Stimulated activated CD4-positive, alpha-beta T cell treated with anti-CD3 and anti-CD28 coated beads, Interleukin-12 subunit alpha, Interleukin-12 subunit beta, amount 100 ng/mL, for 4 hours (primary cell): ENCODE data around the gene PYCR2.
"Not testable (repeated sequence)": the region's sequence is repeated elsewhere in the genome, so short reads cannot be mapped to it uniquely, and the experiment has no call there.

Experiments used
- DNase-seq: peaks from one replicate; pipeline ENCODE4 v3.0.0-alpha.2; 2020

Gene PYCR2

DNA sequence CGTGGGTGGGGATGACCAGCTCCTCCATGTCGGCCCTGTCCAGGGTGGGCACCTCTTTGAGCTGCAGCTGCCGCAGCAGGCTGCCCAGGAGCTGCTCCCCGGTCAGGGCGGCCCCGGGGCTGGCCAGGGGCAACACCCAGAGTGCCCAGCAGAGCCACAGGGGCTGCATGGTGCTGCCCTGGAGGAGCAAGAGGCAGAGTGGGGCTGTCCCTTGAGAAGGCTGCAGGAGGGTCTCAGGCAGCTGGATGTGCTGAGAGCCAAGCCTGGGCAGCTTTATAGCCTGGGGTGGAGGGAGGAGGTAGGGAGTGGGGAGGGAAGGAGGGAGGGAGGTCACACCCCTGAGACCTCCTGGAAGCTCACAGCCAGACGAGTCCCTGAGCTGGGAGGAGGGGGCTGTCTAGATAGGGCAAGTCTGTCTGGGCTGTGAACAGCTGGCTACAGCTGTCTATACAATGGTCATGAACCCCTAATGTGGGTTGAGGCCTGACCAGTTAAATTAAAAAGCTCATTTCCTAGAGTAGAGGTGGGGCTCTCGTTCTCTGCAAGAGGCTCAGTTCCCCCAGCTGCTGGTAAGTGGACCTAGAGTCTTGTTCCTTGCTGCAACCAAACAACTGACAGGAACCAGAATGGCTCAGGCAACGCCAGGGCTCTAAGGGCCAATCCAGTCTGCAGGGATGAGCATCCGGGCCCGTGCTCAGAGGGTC is 35.0 kb downstream of the PYCR2 start, which contains the start of gene LEFTY1:
Gene LEFTY1 (minus strand): TSS at position 249 of the 704 bp plus-strand sequence. CDS start 80 bp downstream, at position 169.
- no peak for DNase-seq

DNA sequence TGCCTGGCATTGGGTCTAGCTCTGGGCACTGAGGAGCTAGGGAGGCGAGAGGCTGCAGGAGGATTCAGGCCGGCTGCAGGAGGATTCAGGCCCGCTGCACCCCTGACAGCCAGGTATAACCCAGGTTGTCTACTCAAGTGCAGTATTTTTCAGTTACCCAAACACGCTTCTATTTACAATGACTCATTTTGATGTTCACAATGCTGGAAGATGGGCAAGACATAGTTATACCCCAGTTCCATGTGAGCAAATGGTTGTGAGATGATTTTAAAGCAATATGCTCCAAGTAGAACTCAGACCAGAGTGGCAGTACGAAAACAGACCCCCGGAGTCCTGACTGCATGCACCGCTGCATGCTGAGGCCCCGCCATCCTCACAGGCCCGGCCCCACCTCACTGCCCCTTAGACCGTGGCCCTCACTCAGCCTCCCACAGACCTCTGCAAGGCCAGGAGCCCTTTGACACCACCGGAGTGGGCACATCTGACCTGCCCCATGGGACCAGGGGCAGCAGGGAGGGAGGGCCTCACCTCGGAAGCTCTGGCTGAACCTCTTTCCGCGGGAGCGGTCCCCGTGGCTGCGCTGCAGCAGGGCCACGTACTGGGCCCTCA is 35.7 kb downstream of the PYCR2 start:
- no peak for DNase-seq

DNA sequence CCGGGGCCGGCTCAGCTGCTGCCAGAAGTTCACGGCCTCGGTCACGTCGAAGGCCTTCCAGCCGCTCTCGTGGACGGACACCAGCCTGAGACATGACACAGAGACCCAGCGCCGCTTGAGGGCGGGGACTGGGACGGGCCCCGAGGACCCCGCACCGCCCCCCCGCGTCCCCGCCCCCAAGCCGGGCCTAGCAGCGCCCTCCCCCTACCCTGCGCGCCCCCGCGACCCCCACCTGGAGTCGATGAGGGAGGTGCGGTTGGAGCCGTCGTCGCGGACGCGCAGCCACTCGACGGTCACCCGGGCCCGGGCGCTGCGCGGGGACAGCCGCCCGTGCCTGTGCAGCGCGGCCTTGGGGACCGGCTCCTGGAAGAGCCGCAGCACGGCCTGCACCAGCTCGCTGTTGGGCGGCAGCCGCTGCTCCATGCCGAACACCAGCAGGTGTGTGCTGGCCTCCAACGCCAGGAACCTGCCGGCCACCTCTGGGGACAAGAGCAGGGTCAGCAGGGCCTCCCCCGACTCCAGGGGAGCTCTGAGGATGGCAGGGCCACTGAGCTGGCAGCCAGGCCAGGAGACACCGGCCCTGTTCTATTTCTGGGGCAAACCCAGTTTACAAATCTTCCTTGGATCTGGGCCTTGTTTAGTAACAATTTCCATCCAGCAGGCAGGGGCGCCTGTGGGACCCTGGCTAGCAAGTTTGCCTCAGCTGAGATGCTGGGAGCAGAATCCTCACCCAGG is 36.3 kb downstream of the PYCR2 start:
- DNase-seq = not testable (repeated sequence)

DNA sequence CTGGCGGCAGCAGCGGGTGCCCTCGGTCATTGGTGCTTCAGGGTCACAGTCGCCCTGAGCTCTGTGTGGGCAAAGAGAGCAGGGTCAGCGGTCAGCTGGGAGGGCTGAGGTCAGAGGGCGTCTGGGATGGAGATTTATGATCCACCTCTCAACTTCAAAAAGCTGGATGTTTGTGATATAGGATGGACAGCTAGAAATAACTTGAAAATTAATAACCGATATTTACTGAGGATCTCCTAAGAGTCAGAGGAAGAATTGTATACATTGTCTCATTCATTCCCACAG is 37.1 kb downstream of the PYCR2 start:
- DNase-seq = no peak

DNA sequence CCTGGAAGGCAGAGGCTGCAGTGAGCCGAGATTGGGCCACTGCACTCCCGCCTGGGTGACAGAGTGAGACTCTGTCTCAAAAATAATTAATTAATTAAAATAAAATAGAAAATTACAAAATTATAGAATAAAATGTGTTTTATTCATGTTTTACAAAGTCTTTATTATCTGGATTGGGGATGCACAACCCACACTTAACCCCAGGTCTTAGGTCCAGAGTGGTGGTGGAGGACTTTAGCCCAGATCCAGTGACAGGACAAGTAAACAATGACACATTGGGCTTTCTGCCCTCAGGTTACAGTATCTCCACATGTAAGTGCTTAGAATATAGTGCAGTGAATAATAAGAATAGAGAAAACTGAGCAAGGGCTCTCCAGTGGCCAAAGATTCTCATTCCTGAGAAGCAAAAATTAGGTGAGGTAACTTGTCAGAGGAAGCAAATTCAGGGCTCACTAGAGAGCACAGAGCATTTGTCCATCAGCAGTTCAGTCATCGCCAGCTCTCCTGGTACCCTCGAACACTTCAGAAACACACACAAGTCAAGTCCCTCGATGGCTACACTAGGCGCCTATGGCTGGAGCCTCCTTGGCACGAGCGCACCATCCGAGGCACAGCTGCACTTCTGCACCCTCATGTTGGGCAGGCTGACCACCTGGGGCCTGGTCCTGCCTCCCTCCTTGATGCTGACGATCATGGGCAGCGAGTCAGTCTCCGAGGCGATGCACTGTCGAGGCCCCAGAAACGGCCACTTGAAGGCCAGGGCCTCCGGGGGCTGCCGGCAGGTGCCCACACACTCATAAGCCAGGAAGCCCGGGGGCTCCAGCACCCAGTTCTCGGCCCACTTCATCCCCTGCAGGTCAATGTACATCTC is 37.7 kb downstream of the PYCR2 start:
- no peak for DNase-seq

DNA sequence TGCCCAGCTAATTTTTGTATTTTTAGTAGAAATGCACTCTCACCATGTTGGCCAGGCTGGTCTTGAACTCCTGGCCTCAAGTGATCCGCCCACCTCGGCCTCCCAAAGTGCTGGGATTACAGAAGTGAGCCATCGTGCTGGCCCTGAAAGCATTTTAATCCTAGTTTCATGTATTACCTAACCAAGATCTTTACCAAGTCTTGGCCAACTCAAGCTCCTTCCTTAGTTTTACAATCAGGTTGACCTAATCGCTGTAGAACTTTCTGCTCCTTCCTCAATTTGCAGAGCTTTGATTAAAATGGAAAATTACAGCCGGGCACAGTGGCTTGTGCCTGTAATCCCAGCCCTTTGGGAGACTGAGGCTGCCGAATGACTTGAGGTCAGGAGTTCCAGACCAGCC is 38.7 kb downstream of the PYCR2 start:
- no peak for DNase-seq

DNA sequence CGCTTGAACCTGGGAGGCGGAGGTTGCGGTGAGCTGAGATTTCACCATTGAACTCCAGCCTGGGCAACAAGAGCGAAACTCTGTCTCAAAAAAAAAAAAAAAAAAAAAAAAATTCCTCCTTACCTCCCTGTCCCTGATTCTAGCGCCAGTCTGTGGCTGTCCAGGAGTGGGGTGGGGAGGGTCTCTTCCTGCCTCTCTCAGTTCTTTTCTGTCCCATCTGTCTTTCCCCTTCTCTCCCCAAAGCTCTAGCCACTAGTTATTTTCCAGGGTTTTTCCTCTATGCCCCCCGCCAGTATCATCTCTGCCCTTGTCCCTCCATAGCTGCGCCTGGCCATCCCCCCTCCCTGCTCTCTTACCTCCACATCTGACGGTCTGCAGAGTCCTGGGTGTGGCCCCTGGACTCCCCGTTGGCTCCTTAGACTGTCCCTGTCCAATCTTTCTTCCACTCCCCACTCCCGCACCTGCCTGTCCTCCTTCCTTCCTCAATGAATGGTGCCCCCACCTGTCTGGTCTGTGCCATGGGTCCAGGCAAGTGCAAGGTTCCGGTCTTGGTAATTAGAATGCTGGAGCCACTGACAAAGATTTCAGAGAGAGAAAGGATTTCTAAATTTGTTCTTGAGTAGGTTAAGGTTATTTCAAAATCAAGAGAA is 40.3 kb downstream of the PYCR2 start:
- DNase-seq = no peak

DNA sequence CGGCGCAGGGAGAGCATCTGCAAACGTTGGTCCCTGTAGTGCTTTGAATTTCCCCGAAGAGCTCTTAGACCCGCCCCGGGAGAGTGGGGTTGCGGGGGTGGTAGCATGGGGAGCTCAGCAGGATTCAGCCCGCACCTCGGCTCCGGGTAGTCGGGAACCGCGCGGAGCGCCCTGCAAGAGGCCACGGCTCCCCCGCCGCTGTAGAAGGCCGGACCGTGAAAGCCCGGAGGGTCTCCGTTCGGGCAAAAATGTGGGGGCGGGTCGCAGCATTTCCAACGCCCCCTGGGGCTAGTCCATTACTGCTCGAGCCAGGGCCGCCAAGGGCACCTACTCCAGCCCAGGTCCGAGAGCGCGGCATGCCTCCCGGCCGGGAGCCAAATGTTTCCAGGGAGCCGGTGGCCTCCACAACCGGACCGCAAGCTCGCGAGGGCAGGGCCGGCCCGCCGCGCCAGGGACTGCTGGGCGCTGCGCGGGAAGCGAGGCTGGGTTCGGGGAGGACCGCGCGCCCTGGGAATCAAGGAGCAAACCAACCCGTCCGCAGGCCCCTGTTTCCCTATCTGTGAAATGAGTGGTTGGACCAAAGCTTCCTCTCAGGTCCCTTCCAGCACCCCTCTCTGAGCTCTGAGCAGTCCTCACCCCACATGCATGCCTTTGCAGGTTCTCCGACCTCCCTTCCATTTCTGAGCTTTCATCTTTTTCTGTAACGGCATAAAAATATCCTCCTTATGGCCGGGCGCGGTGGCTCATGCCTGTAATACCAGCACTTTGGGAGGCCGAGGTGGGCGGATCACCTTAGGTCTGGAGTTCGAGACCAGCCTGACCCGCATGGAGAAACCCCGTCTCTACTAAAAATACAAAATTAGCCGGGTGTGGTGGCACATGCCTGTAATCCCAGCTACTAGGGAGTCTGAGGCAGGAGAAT is 41.1 kb downstream of the PYCR2 start:
- peak; percentile 40 for DNase-seq

DNA sequence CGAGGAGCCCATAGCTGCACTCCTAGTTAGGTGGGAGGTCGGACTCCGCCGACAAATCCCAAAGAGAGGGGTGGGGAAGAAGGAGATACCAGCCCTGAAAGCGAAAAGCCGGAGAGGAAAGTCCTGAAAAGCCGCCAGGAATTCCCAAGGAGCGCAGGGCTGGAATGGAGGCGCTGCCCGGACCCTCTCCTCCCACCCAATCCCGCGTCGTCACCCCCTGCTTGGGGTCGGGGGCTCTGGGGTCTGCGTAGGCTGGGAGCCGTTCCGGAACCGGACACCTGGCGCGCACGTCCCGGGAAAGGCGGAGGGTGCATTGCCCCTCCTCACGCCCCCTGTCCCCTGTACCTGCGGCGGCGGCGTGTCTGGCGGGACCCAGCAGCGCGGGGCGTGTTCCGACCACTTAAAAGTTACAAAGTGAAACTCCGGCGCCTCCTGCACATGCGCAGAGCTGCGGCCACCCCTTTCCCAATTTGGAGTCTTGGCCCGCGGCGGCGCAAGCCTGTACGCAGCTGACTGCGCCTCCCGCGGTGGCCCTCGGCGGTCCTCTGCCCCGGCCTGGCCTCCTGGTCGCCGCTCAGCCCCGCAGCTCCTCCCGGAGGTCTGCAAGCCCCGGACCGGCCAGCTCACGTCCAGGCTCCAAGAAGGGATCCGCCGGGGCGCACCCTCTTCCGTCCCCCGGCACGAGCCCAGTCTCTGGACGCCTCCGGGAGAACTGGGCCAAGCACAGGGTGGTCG is 41.9 kb downstream of the PYCR2 start, which contains the start of gene TMEM63A:
Gene TMEM63A (minus strand): TSS at position 422 of the 735 bp plus-strand sequence. CDS start 4,800 bp downstream, outside the sequence.
- DNase-seq = peak; percentile 84

DNA sequence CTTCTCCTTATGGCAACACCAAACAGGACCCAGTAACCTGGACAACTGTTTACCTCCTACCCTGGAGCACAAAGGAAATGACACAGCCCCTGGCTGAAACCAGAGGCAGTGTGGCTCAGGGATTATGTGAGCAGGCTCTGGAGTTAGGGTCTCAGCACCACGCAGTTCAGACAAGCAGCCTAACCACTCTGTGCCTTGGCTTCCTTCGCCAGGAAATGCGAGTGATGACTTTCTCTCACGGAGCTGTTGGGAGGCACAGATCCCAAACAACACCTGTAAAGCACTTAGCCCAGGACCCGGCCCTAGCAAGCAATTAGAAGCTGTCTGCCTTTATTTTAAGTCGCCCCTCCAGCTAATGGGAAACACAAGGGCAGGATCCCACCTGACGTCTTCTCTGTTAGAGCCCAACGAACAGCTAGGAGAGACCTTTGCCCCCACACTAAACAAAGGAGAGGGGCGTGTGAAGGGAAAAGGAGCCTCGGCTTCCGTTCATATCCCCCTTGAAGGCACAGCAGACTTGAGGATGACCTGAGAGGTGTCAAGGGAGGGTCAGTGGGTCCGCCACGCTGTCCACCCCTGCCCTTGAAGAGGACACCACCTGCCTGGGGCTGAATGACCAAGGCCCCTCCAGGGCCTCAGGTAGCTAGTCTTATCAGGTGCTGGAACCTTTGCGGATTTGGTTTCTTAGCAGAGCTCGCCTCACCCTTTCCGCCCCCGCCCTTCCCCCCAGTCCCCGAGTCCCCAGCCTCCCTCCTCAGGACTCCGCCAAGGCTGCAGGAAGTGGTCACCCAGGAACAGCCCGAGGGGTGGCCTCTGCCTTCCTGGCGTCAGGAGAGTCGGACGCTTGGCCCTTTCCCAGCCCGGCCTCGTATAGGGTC is 42.7 kb downstream of the PYCR2 start:
- peak; percentile 27 for DNase-seq

DNA sequence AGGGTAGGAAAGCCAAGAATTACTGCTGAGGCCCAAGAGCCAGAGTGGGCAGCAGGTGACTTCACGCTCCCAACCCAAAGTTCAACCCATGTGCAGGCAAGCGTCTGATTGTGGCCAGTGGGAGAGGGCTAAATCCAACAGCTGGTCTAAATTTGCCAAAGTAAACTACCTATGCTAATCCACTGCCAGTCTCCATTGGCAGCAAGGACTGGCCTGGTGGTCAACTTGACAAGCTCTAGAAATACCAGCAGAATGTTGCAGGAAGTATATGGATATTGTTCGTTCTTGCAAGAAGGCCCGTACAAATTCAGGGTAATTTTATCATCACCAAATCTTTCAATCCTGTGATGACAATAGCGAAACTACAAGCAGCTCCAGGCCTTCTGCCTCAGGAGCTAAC is 43.4 kb downstream of the PYCR2 start:
- no peak for DNase-seq

DNA sequence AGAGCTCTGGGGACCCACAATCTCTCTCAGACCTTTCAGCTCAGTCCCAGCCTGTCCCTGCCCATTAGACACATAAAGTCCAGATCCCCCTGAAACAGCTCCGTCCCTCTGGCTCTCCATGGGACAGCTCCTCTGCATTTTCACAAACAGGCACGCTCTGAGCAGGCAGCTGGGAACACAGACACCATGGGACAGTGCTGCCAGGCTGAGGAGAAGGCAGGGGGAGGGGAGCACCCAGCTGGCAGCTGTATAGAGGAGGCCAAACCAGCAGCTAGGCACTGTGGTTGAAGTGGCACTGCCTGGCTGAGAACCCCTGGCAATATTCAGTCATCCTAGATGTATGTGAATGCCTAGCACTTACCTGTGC is 43.8 kb downstream of the PYCR2 start:
- no peak for DNase-seq

DNA sequence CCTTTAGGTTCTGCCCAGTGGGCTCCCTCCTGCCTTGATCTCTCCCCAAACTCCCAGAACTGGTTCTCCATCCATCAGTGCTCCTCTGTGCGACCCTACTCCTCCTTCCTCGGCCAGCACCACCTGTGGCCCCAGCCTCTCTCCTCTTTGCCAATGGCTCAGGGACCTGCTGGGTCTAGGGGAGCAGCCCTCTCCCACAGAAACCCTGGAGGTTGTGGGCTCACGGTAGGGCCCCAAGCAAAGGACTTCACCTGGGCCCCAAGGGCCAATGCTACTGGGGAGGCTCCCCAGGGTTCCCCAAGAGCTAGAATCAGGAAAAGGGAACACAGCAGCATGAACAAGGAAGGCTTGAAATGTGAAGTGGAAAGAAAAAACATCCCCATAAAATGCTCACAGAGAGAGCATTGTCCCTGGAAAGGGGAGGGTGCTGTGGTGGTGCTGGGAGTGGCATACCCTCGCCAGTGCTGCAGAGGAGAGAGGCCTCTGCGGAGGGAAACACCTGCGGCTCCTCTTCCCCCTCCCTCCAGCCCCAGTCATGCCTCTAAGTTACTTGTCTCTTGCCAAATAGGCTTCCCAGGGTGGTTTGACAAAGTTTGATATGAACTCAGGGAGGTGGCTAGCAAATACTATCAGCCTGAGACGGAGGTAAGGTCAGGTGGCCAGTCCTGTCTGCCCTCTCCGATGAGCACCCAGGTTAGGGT is 44.4 kb downstream of the PYCR2 start:
- DNase-seq = no peak

DNA sequence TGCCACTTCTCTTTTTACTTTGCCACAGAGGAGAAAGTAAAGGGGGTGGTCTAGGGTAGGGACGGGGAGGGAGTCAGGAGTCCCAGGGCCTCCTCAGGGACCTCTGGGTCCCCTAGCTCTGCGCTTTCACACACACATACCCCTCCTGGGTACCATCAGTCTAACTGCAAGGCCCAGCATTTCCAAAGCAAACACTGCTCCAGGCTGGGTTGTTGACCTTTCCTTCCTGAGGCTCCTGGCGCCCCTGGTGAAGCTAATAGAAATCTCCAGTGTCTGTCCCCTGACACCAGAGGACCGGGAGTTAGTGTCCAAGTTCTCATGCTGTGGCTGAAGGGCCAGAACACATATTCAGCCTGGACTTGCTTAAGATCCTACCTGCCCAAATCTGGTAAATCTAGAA is 45.8 kb downstream of the PYCR2 start:
- DNase-seq = no peak

DNA sequence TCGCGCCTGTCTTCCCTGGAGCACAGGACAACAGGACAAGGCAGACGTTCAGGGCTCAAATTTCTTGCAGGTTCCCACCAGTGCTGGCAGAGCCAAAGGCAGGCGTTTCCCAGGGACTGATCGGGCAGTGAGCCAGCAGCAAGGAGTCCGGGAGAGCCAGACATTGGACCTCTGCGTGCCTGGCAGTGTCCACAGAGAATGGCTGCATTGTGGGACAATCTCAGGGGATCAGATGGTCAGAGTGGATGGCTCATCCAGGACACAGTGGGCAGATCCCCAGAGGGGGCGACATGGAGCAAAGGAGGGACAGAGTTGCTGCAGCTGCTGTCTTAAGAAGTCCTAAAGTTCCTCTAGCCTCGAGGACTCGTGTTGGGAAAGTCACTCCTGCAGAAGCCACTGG is 46.5 kb downstream of the PYCR2 start:
- peak; percentile 35 for DNase-seq

DNA sequence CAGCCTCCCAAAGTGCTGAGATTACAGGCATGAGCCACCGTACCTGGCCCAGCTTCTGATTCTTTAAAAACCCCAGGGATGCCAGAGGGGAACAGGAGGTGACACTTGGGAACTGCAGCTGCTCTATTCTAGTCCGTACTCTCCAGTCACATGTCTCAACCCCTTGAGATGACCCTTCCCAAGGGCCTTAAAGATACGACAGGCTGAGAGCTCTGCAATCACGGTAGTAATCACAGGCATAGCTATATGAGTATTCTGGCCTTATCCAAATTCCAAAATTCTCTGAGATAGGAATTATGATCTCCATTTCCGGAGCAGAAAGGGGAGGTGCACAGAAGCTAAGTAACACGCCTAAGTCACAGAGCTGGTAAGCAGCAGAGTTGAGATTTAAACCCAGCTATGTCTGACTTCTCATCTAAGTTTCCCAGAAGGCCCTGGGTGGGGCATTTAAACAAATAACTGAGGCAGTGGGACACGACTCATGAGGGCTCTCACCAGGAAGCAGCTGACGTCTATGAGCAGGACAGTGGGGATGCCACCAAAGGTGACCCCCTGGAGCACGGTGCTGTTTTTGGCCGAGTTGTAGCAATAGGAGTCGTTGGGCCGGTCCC is 47.0 kb downstream of the PYCR2 start:
- no peak for DNase-seq

DNA sequence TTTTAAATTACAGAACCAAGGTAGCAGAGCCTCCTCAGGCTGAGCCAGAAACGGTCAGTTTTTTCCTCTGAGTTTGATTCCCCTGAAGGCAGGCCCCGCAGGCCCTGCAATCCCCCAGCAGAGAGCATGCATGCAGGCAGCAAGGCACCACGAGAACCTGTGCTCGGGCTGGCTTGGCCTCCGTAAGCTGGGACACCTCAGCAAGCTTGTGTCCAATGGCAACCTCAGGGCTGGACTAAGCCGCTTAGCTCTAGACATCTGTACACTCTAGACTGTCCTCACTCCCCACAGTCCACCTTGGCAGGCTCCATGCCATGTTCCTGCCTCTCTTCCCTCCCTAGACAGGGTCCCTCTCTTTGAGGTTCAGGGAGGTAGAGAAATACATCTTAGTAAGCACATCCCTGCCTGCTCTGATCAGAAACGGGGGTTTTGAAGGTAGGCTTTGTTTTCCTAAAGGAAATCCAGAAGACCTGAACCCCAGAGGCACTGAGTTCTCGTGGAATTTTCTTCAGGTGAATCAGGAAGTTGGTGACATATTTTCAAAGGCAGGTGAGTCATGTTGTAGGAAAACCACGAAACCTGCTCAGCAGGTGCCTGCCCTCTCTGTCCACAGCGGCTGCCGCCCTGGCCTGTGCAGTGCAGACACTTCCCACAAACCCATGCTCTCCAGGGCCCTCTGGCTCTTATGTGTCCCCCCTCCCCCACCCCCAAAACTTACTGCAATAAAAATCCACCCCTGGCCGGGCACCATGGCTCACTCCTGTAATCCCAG is 48.8 kb downstream of the PYCR2 start:
- DNase-seq = no peak

DNA sequence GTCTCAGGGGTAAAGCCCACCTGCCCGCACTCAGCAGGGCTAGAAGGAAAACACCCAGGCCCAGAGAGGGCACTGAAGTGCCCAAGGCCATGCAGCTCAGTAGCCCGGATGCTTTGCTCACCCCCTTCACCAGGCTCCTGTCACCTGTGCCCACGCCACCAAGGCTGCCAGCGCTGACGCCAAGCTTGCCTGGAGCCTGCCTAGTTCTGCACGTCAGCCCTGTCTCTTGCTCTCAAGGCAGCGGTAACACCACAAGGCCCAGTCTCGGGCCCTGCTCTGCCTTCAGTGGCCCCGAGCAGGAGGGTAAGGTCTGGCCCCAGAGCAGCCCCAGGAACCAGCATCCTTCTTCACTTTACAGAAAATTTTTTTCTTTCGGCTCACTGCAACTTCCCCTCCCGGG is 49.6 kb downstream of the PYCR2 start:
- DNase-seq = no peak
